Adipose tissue (tissue), 3 donors: ENCODE results near the gene ASAP3. TPM values are rescaled to one million over a fixed set of nuclear protein-coding genes. Genes with fewer than 3 reads are reported as not detected.
A peak's percentile ranks its signal among the peaks of the same experiment; 100 is the strongest.

Experiments used
- H3K27ac ChIP-seq: one replicate; pipeline ENCODE4 v1.5.1; 2013; ENCODE audit warnings: low read depth, low read length
- WGBS, 3 donors: extraction: QIAGEN DNeasy Blood & Tissue Kit; methylation state at CpG; one replicate each; pipeline ENCODE4 v1.1.7; 2013; 5-methylcytosine and 5-hydroxymethylcytosine counted together
- polyA plus RNA-seq, 3 donors: library from polyadenylated mRNA; stranded (reverse); fragments of 200-250 nt; gene quantifications; one replicate each; pipeline ENCODE4 v1.2.3, GENCODE V29; 2013
- donor health status: healthy with polysubstance abuse.
- donor health status: Bipolar disorder and iron deficiency.
- donor health status: healthy.

The ASAP3 gene
- polyA plus RNA-seq, 3 donors = 11.9 to 49.6 (median 19.4) TPM

- no peak overlapping the region for H3K27ac ChIP-seq
- WGBS, 3 donors = 88 to 93% (median 93%) methylated on average over 6 of the region's 6 CpGs
Measured at GRCh38 chr1:23481904-23482303, 2.1 kb downstream of the ASAP3 start.

GRCh38 chr1:23481026-23481597 lies 2.9 kb downstream of the ASAP3 start:
- WGBS, 3 donors = 76 to 85% (median 84%) methylated on average over 7 of the region's 7 CpGs
- H3K27ac ChIP-seq = no peak overlapping the region

- H3K27ac ChIP-seq = no peak overlapping the region
- 84 to 85% (median 84%) methylated on average over 4 of the region's 4 CpGs for WGBS, 3 donors
Measured at GRCh38 chr1:23480187-23481025, 3.6 kb downstream of the ASAP3 start.

GRCh38 chr1:23479666-23479941 lies 4.4 kb downstream of the ASAP3 start:
- H3K27ac ChIP-seq = no peak overlapping the region
- whole genome bisulfite sequencing, 3 donors = 73 to 83% (median 77%) methylated on average over 2 of the region's 2 CpGs

GRCh38 chr1:23478896-23479665 lies 4.9 kb downstream of the ASAP3 start:
- H3K27ac ChIP-seq = no peak overlapping the region
- 15 to 53% (median 50%) methylated on average over 9 of the region's 9 CpGs for WGBS, 3 donors

GRCh38 chr1:23477359-23478144 lies 6.4 kb downstream of the ASAP3 start:
- no peak overlapping the region for H3K27ac ChIP-seq
- WGBS, 3 donors = 84 to 90% (median 90%) methylated on average over 10 of the region's 10 CpGs

- 78 to 86% (median 81%) methylated on average over 3 of the region's 3 CpGs for WGBS, 3 donors
- no peak overlapping the region for H3K27ac ChIP-seq
Measured at GRCh38 chr1:23475641-23476040, 8.3 kb downstream of the ASAP3 start.

GRCh38 chr1:23475134-23475628 lies 8.8 kb downstream of the ASAP3 start:
- WGBS, 3 donors = 54 to 68% (median 66%) methylated on average over 6 of the region's 6 CpGs

GRCh38 chr1:23473037-23473800 lies 10.8 kb downstream of the ASAP3 start:
- WGBS, 3 donors = 56 to 82% (median 77%) methylated on average over 6 of the region's 6 CpGs
- H3K27ac ChIP-seq = no peak overlapping the region

More at GRCh38 chr1:23475134-23475628, 8.8 kb downstream of the ASAP3 start:
- H3K27ac ChIP-seq = no peak overlapping the region

- no peak overlapping the region for H3K27ac ChIP-seq
- WGBS, 3 donors = 82 to 90% (median 86%) methylated on average over 5 of the region's 5 CpGs
Measured at GRCh38 chr1:23472351-23473036, 11.5 kb downstream of the ASAP3 start.

GRCh38 chr1:23471473-23472075 lies 12.4 kb downstream of the ASAP3 start:
- 75 to 78% (median 77%) methylated on average over 4 of the region's 4 CpGs for WGBS, 3 donors
- no peak overlapping the region for H3K27ac ChIP-seq

- WGBS, 3 donors = 43 to 58% (median 49%) methylated on average over 12 of the region's 12 CpGs
- peak overlapping the region; percentile 46 for H3K27ac ChIP-seq
Measured at GRCh38 chr1:23470282-23471070, 13.5 kb downstream of the ASAP3 start.

- no peak overlapping the region for H3K27ac ChIP-seq
- WGBS, 3 donors = 43 to 64% (median 63%) methylated on average over 5 of the region's 5 CpGs
Measured at GRCh38 chr1:23469372-23469982, 14.5 kb downstream of the ASAP3 start.

GRCh38 chr1:23466423-23466989 lies 17.5 kb downstream of the ASAP3 start:
- WGBS, 3 donors = 95 to 100% (median 97%) methylated on average over 3 of the region's 3 CpGs
- no peak overlapping the region for H3K27ac ChIP-seq

GRCh38 chr1:23463286-23463685 lies 20.7 kb downstream of the ASAP3 start:
- no peak overlapping the region for H3K27ac ChIP-seq
- 81 to 91% (median 89%) methylated on average over 3 of the region's 3 CpGs for WGBS, 3 donors
